A673 (cell line): Measurements from ENCODE around the gene SPINT1. TPM values are rescaled to one million over a fixed set of nuclear protein-coding genes. Genes with fewer than 3 reads are reported as not detected.

Experiments
- BruUV-seq: library from RNA; stranded (reverse); fragments of 400-500 nt; replicated peaks from 2 replicates; lab custom pipeline; 2021; lab: Mats Ljungman, UMichigan
- CTCF ChIA-PET: fragments of 300-600 bp; sonication (Branson Sonifier 250); formaldehyde crosslinking; loops from one replicate; lab custom pipeline; 2022; ENCODE audit warnings: antibody characterized with exemption; lab: Charles Lee
- POLR2A ChIA-PET: fragments of 300-600 bp; sonication (Branson Sonifier 250); formaldehyde crosslinking; loops from one replicate; lab custom pipeline; 2022; ENCODE audit warnings: antibody characterized with exemption; ENCODE audit not compliant: low non-redundant PET; lab: Charles Lee
- DNase-seq: peaks from one replicate; pipeline ENCODE4 v3.0.0-alpha.2; 2015; ENCODE audit warnings: low spot score
- H3K27ac ChIP-seq: fragments of 200-600 bp; sonication (generic); 2 replicates; pipeline ENCODE4 v1.5.1; 2016; ENCODE audit warnings: mixed run types, low read depth, mild to moderate bottlenecking, mixed read lengths, antibody characterized with exemption, low read length; ENCODE audit not compliant: poor library complexity, severe bottlenecking
- H3K27me3 ChIP-seq: fragments of 200-600 bp; sonication (generic); replicated peaks from 2 replicates; pipeline ENCODE4 v1.6.1; 2017; ENCODE audit warnings: mixed run types, low read depth, mild to moderate bottlenecking, mixed read lengths, antibody characterized with exemption, low read length; ENCODE audit not compliant: insufficient read depth, poor library complexity
- H3K36me3 ChIP-seq: fragments of 200-600 bp; sonication (generic); 2 replicates; pipeline ENCODE4 v1.6.1; 2016; ENCODE audit warnings: mixed run types, mild to moderate bottlenecking, mixed read lengths, antibody characterized with exemption, low read length; ENCODE audit not compliant: insufficient read depth, poor library complexity, severe bottlenecking
- H3K4me1 ChIP-seq: fragments of 200-600 bp; sonication (generic); 2 replicates; pipeline ENCODE4 v1.6.1; 2017; ENCODE audit warnings: mixed run types, mild to moderate bottlenecking, mixed read lengths, antibody characterized with exemption, low read length; ENCODE audit not compliant: insufficient read depth, poor library complexity, severe bottlenecking
- H3K4me3 ChIP-seq: fragments of 200-600 bp; sonication (generic); 2 replicates; pipeline ENCODE4 v1.5.1; 2016; ENCODE audit warnings: low read depth, mixed run types, mild to moderate bottlenecking, mixed read lengths, low read length; ENCODE audit not compliant: poor library complexity, severe bottlenecking
- H3K9me3 ChIP-seq: fragments of 200-600 bp; sonication (generic); 2 replicates; pipeline ENCODE4 v1.6.1; 2016; ENCODE audit warnings: mixed run types, low read depth, mild to moderate bottlenecking, mixed read lengths, antibody characterized with exemption, low read length; ENCODE audit not compliant: poor library complexity, severe bottlenecking
- CTCF ChIP-seq: fragments of 300-800, 200-600 bp; sonication (generic); conservative IDR thresholded peaks from 2 replicates; pipeline ENCODE4 v1.5.1; 2017; ENCODE audit warnings: low read depth, mild to moderate bottlenecking, antibody characterized with exemption, low read length, moderate library complexity, mixed read lengths
- EZH2 ChIP-seq: fragments of 200-600 bp; sonication (generic); IDR thresholded peaks from 2 replicates; pipeline ENCODE4 v1.6.1; 2017; ENCODE audit warnings: borderline replicate concordance, low read depth, mild to moderate bottlenecking, mixed read lengths, antibody characterized with exemption, low read length; ENCODE audit not compliant: poor library complexity, severe bottlenecking
- intact Hi-C: fragments of 100-400 bp; cut with micrococcal nuclease; formaldehyde crosslinking; loops from one replicate; pipeline ENCODE4 v1.10.0; 2022; ENCODE audit not compliant: unreplicated experiment
- total RNA-seq: library from RNA; stranded (reverse); gene quantifications from 2 replicates; pipeline ENCODE4 v1.2.3, GENCODE V29; 2021

SPINT1 gene
- total RNA-seq, 1 experiment from 2014 or later, result 1.9 TPM

- Histone ChIP-seq H3K27ac (no peak overlapping the region), H3K4me3 (no peak overlapping the region), H3K36me3 (no peaks in the 10 kb centered on the region), H3K9me3 (no peaks in the 10 kb centered on the region), H3K4me1 (no peaks in the 10 kb centered on the region), H3K27me3 (no peaks in the 10 kb centered on the region)
- ChIA-PET POLR2A (no interaction called here), CTCF (no interaction called here)
- intact Hi-C loops, result no loop called here
- no peak for DNase-seq
- no peak for TF ChIP-seq EZH2
- no peak for TF ChIP-seq CTCF
- no TSS peak for BruUV-seq
Observed at GRCh38 chr15:40886586-40886985, 42.7 kb downstream of the SPINT1 start.

- POLR2A ChIA-PET, result no interaction called here
- Histone ChIP-seq H3K4me1 (no peaks in the 10 kb centered on the region), H3K27me3 (no peaks in the 10 kb centered on the region), H3K36me3 (no peaks in the 10 kb centered on the region), H3K27ac (no peak overlapping the region), H3K4me3 (no peak overlapping the region), H3K9me3 (no peaks in the 10 kb centered on the region)
- DNase-seq, result no peak
- CTCF ChIA-PET, result interaction anchor here (0.6 kb wide), 1 partner anchor 210 kb away, joined by 4 read pairs; no protein-coding TSS in a partner anchor
- intact Hi-C loops, result no loop called here
- TF ChIP-seq EZH2, result no peak
- TF ChIP-seq CTCF, result no peak
- BruUV-seq, result no TSS peak
Observed at GRCh38 chr15:40889112-40889511, 45.3 kb downstream of the SPINT1 start.

- Histone ChIP-seq H3K27ac (no peak overlapping the region), H3K27me3 (no peaks in the 10 kb centered on the region), H3K4me3 (no peak overlapping the region), H3K4me1 (peaks cover 6% of the 10 kb centered on the region), H3K36me3 (no peaks in the 10 kb centered on the region), H3K9me3 (no peaks in the 10 kb centered on the region)
- ChIA-PET CTCF (interaction anchor here (1.3 to 2.7 kb wide), 2 partner anchors 17 to 33 kb away, joined by 8 to 33 read pairs; partner anchors contain the start of gene RHOV), POLR2A (no interaction called here)
- DNase-seq, result no peak
- no TSS peak for BruUV-seq
- intact Hi-C loops, result no loop called here
- TF ChIP-seq EZH2 (no peak), CTCF (no peak)
Observed at GRCh38 chr15:40891138-40891537, 47.3 kb downstream of the SPINT1 start.
